HCT116 (cell line): ENCODE results near the gene MCOLN1. TPM values are rescaled to one million over a fixed set of nuclear protein-coding genes. Genes with fewer than 3 reads are reported as not detected.

Source experiments
- ATAC-seq: fragments of 200-7000 bp; cut with Tn5 transposase; 2 replicates; pipeline ENCODE4 v1.9.1; 2020; ENCODE audit warnings: mild to moderate bottlenecking, moderate library complexity
- BruUV-seq: library from RNA; stranded (reverse); fragments of 400-500 nt; replicated peaks from 2 replicates; lab custom pipeline; 2021; lab: Mats Ljungman, UMichigan
- CTCF ChIA-PET: fragments of 300-600 bp; sonication (Branson Sonifier 250); formaldehyde crosslinking; loops from one replicate; lab custom pipeline; 2021; ENCODE audit warnings: antibody characterized with exemption; lab: Charles Lee
- POLR2A ChIA-PET: fragments of 300-600, 350-600 bp; sonication (Branson Sonifier 250); formaldehyde crosslinking; loops from one replicate; lab custom pipeline; 2021; ENCODE audit warnings: antibody characterized with exemption; lab: Charles Lee
- RAD21 ChIA-PET, 2 experiments: fragments of 300-600 bp; sonication (Branson Sonifier 250); formaldehyde crosslinking; loops; one replicate each; lab custom pipeline; 2023; ENCODE audit warnings: low total read pairs in 2 of 2; ENCODE audit not compliant: uncharacterized antibody in 2 of 2, unreplicated experiment in 2 of 2, low non-redundant PET in 1 of 2; lab: Charles Lee
- DNase-seq: peaks from one replicate; pipeline ENCODE4 v3.0.0-alpha.2; 2010; ENCODE audit warnings: low read depth, low spot score
- H2AFZ ChIP-seq: fragments of 200-600 bp; shearing (Covaris generic), sonication (generic); 2 replicates; pipeline ENCODE4 v1.6.1; 2017; ENCODE audit warnings: low read depth, mixed run types, mixed read lengths, antibody characterized with exemption, low read length; ENCODE audit not compliant: poor library complexity, severe bottlenecking
- H3K27ac ChIP-seq: 2 replicates; pipeline ENCODE4 v1.5.1; 2012; ENCODE audit warnings: low read depth, low read length
- H3K27me3 ChIP-seq: fragments of 200-600 bp; sonication (generic); 2 replicates; pipeline ENCODE4 v1.6.1; 2016; ENCODE audit warnings: mixed run types, low read length, mixed read lengths; ENCODE audit not compliant: insufficient read depth
- H3K36me3 ChIP-seq, 2 experiments: fragments of 200-500 bp in 1 of 2; fragments of 200-600 bp in 1 of 2; sonication (Bioruptor generic) in 1 of 2; sonication (generic) in 1 of 2; 2 replicates each; pipeline versions ENCODE4 v1.5.1 to v1.6.1; 2014 to 2016; ENCODE audit warnings: low read length in 2 of 2, inconsistent platforms in 1 of 2, mixed read lengths in 1 of 2, mixed run types in 1 of 2; ENCODE audit not compliant: insufficient read depth in 2 of 2, control insufficient read depth in 1 of 2
- H3K4me1 ChIP-seq, 2 experiments: fragments of 200-600 bp in 1 of 2; sonication (generic) in 1 of 2; 2 replicates each; pipeline versions ENCODE4 v1.5.1 to v1.6.1; 2012 to 2017; ENCODE audit warnings: low read length in 2 of 2, inconsistent platforms in 1 of 2, mild to moderate bottlenecking in 1 of 2, mixed read lengths in 1 of 2, mixed run types in 1 of 2, moderate library complexity in 1 of 2; ENCODE audit not compliant: insufficient read depth in 2 of 2, control insufficient read depth in 1 of 2
- H3K4me2 ChIP-seq: fragments of 200-600 bp; sonication (generic); 2 replicates; pipeline ENCODE4 v1.6.1; 2017; ENCODE audit warnings: mixed run types, low read length, mixed read lengths
- H3K4me3 ChIP-seq, 2 experiments: fragments of 200-600 bp in 1 of 2; sonication (generic) in 1 of 2; replicated peaks in 1 of 2; 2 replicates each; pipeline ENCODE4 v1.5.1; 2011 to 2016; ENCODE audit warnings: low read length in 2 of 2, control low read depth in 1 of 2, low read depth in 1 of 2, mild to moderate bottlenecking in 1 of 2, mixed read lengths in 1 of 2, mixed run types in 1 of 2
- H3K79me2 ChIP-seq: fragments of 200-600 bp; sonication (generic); 2 replicates; pipeline ENCODE4 v1.6.1; 2017; ENCODE audit warnings: mild to moderate bottlenecking, mixed run types, low read length, moderate library complexity, mixed read lengths; ENCODE audit not compliant: insufficient read depth
- H3K9ac ChIP-seq: fragments of 200-600 bp; sonication (generic); 2 replicates; pipeline ENCODE4 v1.6.1; 2016; ENCODE audit warnings: low read length, mixed read lengths
- H3K9me2 ChIP-seq: fragments of 200-600 bp; sonication (generic), shearing (Covaris generic); 2 replicates; pipeline ENCODE4 v1.6.1; 2017; ENCODE audit warnings: mixed run types, mild to moderate bottlenecking, moderate library complexity; ENCODE audit not compliant: insufficient read depth
- H3K9me3 ChIP-seq, 2 experiments: fragments of 200-500 bp in 1 of 2; fragments of 200-600 bp in 1 of 2; sonication (Bioruptor generic) in 1 of 2; sonication (generic) in 1 of 2; 2 replicates each; pipeline ENCODE4 v1.6.1; 2014 to 2017; ENCODE audit warnings: low read length in 2 of 2, mixed read lengths in 2 of 2, inconsistent platforms in 1 of 2, low read depth in 1 of 2, mild to moderate bottlenecking in 1 of 2, mixed run types in 1 of 2, moderate library complexity in 1 of 2; ENCODE audit not compliant: control insufficient read depth in 1 of 2, insufficient read depth in 1 of 2
- H4K20me1 ChIP-seq: fragments of 200-600 bp; sonication (generic), shearing (Covaris generic); 2 replicates; pipeline ENCODE4 v1.6.1; 2017; ENCODE audit warnings: mixed run types, mild to moderate bottlenecking, moderate library complexity; ENCODE audit not compliant: insufficient read depth
- ATF3 ChIP-seq: IDR thresholded peaks from 2 replicates; pipeline ENCODE4 v1.6.1; 2012
- CBX3 ChIP-seq: IDR thresholded peaks from 2 replicates; pipeline ENCODE4 v1.6.1; 2012; ENCODE audit warnings: low read depth
- ELF1 ChIP-seq: IDR thresholded peaks from 2 replicates; pipeline ENCODE4 v1.6.1; 2012; ENCODE audit warnings: low read depth, borderline replicate concordance
- EZH2phosphoT487 ChIP-seq: fragments of 200-600 bp; IDR thresholded peaks from 2 replicates; pipeline ENCODE4 v1.6.1; 2018; ENCODE audit warnings: antibody characterized with exemption, borderline replicate concordance
- POLR2A ChIP-seq: IDR thresholded peaks from 2 replicates; pipeline ENCODE4 v1.7.0; 2011; ENCODE audit warnings: borderline replicate concordance; ENCODE audit not compliant: insufficient read depth, insufficient read length; ENCODE audit errors: extremely low read depth
- RAD21 ChIP-seq: IDR thresholded peaks from 2 replicates; pipeline ENCODE4 v1.6.1; 2012; ENCODE audit warnings: low read depth, mild to moderate bottlenecking
- SIN3A ChIP-seq: IDR thresholded peaks from 2 replicates; pipeline ENCODE4 v1.6.1; 2012; ENCODE audit warnings: low read depth
- SP1 ChIP-seq: IDR thresholded peaks from 2 replicates; pipeline ENCODE4 v1.6.1; 2012; ENCODE audit warnings: low read depth
- YY1 ChIP-seq: IDR thresholded peaks from 2 replicates; pipeline ENCODE4 v1.6.1; 2011; ENCODE audit warnings: low read length, low read depth, moderate library complexity, mild to moderate bottlenecking; ENCODE audit not compliant: insufficient replicate concordance; ENCODE audit errors: extremely low read depth
- ZFX ChIP-seq: fragments of 450-650 bp; IDR thresholded peaks from 2 replicates; pipeline ENCODE4 v1.6.1; 2017
- intact Hi-C: fragments of 100-400 bp; cut with micrococcal nuclease; formaldehyde crosslinking; loops from 2 replicates; pipeline ENCODE4 v1.10.0; 2022
- total RNA-seq: library from RNA; stranded (reverse); gene quantifications from one replicate; pipeline ENCODE4 v1.2.1, GENCODE V29; 2021; ENCODE audit not compliant: unreplicated experiment
- TF ChIP-seq, protein P1 (sequence below): IDR thresholded peaks from 2 replicates; pipeline ENCODE4 v1.6.1; 2012; ENCODE audit warnings: low read depth
- TF ChIP-seq, protein P2 (sequence below): IDR thresholded peaks from 2 replicates; pipeline ENCODE4 v1.6.1; 2011; ENCODE audit warnings: mild to moderate bottlenecking, low read length, moderate library complexity; ENCODE audit not compliant: insufficient replicate concordance; ENCODE audit errors: extremely low read depth

The MCOLN1 gene
- total RNA-seq, 1 experiment from 2014 or later, result 19.1 TPM

- RAD21 ChIA-PET, result no interaction called here
- ATAC-seq, result no peak
- Histone ChIP-seq H3K27ac (no peak overlapping the region), H3K9me2 (no peaks in the 10 kb centered on the region), H3K9me3 (no peaks in the 10 kb centered on the region), H2AFZ (no peak overlapping the region), H3K79me2 (peaks cover 4% of the 10 kb centered on the region; the same call in 1 of the 2 replicates), H3K4me2 (no peak overlapping the region), H4K20me1 (no peaks in the 10 kb centered on the region), H3K4me1 (peaks cover 11 to 17% of the 10 kb centered on the region in 2 experiments; a peak in 3 of 4 replicates), H3K36me3 (no peaks in the 10 kb centered on the region), H3K27me3 (no peaks in the 10 kb centered on the region), H3K4me3 (no peak overlapping the region), H3K9ac (no peak overlapping the region)
- POLR2A ChIA-PET, result no interaction called here
- CTCF ChIA-PET, result no interaction called here
- no peak for TF ChIP-seq SIN3A
- BruUV-seq, result no TSS peak
- DNase-seq, result no peak
- intact Hi-C loops, result no loop called here
Measured at GRCh38 chr19:7524992-7525739, 2.7 kb downstream of the MCOLN1 start.

DNA sequence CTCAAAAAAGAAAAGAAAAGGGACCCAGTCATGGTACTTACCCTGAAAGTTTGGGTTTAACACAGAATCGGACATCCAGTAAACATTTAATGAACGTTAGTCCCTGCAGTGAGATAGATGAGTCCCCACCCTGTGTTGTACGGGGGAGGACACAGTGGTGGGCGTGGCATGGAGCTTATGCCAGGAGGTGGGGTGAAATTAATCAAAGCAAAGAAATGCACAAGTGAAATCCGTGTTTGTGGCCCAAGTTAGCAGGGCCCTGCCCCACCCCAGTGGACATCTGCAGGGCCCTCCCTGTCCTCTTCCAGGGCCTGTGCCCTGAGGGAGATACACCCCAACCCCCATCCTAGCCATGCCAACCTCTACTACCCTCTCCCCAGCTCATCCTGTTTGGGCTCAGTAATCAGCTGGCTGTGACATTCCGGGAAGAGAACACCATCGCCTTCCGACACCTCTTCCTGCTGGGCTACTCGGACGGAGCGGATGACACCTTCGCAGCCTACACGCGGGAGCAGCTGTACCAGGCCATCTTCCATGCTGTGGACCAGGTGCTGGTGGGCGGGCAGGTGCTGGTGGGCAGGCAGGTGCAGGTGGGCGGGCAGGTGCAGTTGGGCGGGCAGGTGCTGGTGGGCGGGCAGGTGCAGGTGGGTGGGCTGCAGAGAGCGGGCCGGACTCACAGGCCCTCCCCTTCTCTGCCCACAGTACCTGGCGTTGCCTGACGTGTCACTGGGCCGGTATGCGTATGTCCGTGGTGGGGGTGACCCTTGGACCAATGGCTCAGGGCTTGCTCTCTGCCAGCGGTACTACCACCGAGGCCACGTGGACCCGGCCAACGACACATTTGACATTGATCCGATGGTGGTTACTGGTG is 3.9 kb downstream of the MCOLN1 start:
- CTCF ChIA-PET, result no interaction called here
- no peaks in the 10 kb centered on the region for H3K9me2 ChIP-seq
- BruUV-seq, result no TSS peak
- H3K9me3 ChIP-seq, result no peaks in the 10 kb centered on the region
- DNase-seq, result no peak
- no peaks in the 10 kb centered on the region for H3K36me3 ChIP-seq
- H3K4me2 ChIP-seq, result no peak overlapping the region
- H4K20me1 ChIP-seq, result no peaks in the 10 kb centered on the region
- no peak overlapping the region for H3K27ac ChIP-seq
- peaks cover 4% of the 10 kb centered on the region; the same call in 1 of the 2 replicates for H3K79me2 ChIP-seq
- intact Hi-C loops, result no loop called here
- TF ChIP-seq ELF1 (no peak), ATF3 (no peak), RAD21 (no peak), YY1 (no peak), SP1 (no peak), POLR2A (no peak), SIN3A (no peak), EZH2phosphoT487 (no peak), CBX3 (no peak), ZFX (no peak)
- TF ChIP-seq, protein P1, sequence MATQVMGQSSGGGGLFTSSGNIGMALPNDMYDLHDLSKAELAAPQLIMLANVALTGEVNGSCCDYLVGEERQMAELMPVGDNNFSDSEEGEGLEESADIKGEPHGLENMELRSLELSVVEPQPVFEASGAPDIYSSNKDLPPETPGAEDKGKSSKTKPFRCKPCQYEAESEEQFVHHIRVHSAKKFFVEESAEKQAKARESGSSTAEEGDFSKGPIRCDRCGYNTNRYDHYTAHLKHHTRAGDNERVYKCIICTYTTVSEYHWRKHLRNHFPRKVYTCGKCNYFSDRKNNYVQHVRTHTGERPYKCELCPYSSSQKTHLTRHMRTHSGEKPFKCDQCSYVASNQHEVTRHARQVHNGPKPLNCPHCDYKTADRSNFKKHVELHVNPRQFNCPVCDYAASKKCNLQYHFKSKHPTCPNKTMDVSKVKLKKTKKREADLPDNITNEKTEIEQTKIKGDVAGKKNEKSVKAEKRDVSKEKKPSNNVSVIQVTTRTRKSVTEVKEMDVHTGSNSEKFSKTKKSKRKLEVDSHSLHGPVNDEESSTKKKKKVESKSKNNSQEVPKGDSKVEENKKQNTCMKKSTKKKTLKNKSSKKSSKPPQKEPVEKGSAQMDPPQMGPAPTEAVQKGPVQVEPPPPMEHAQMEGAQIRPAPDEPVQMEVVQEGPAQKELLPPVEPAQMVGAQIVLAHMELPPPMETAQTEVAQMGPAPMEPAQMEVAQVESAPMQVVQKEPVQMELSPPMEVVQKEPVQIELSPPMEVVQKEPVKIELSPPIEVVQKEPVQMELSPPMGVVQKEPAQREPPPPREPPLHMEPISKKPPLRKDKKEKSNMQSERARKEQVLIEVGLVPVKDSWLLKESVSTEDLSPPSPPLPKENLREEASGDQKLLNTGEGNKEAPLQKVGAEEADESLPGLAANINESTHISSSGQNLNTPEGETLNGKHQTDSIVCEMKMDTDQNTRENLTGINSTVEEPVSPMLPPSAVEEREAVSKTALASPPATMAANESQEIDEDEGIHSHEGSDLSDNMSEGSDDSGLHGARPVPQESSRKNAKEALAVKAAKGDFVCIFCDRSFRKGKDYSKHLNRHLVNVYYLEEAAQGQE, result no peak
- TF ChIP-seq, protein P2, sequence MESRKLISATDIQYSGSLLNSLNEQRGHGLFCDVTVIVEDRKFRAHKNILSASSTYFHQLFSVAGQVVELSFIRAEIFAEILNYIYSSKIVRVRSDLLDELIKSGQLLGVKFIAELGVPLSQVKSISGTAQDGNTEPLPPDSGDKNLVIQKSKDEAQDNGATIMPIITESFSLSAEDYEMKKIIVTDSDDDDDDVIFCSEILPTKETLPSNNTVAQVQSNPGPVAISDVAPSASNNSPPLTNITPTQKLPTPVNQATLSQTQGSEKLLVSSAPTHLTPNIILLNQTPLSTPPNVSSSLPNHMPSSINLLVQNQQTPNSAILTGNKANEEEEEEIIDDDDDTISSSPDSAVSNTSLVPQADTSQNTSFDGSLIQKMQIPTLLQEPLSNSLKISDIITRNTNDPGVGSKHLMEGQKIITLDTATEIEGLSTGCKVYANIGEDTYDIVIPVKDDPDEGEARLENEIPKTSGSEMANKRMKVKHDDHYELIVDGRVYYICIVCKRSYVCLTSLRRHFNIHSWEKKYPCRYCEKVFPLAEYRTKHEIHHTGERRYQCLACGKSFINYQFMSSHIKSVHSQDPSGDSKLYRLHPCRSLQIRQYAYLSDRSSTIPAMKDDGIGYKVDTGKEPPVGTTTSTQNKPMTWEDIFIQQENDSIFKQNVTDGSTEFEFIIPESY, result no peak
- TF ChIP-seq, all 23 proteins: peak for 0
- Histone ChIP-seq H3K4me1 (peaks cover 11 to 17% of the 10 kb centered on the region in 2 experiments; a peak in 3 of 4 replicates), H2AFZ (no peak overlapping the region), H3K4me3 (no peak overlapping the region), H3K9ac (no peak overlapping the region), H3K27me3 (no peaks in the 10 kb centered on the region)
- ChIA-PET RAD21 (no interaction called here), POLR2A (no interaction called here)
- no peak for ATAC-seq
